GM10248 (cell line): ENCODE data around the gene ABHD17C.

Experiments
- CTCF ChIA-PET: fragments of 300-600 bp; sonication (Branson Sonifier 250); formaldehyde crosslinking; extraction: SDS; loops from one replicate; lab custom pipeline; 2021; ENCODE audit warnings: antibody characterized with exemption; lab: Yijun Ruan, JAX
- POLR2A ChIA-PET: fragments of 350-650 bp; sonication (Branson Sonifier 250); formaldehyde crosslinking; extraction: SDS; loops from one replicate; lab custom pipeline; 2020; ENCODE audit warnings: antibody characterized with exemption; lab: Yijun Ruan, JAX
- DNase-seq: peaks from one replicate; pipeline ENCODE4 v3.0.0; 2012; ENCODE audit errors: extremely low spot score
- CTCF ChIP-seq: IDR thresholded peaks from 2 replicates; pipeline ENCODE4 v1.5.1; 2012; ENCODE audit warnings: mild to moderate bottlenecking, low read depth; ENCODE audit errors: extremely low read depth, missing control alignments, control extremely low read depth

ABHD17C gene

GRCh38 chr15:80776420-80777045, 81.4 kb downstream of the ABHD17C start:
- ChIA-PET CTCF (interaction anchor here (0.6 to 6.8 kb wide), 61 partner anchors 9 to 1438 kb away, joined by 3 to 100 read pairs (median 4); partner anchors contain the start of gene ABHD17C), POLR2A (no interaction called here)
- DNase-seq = peak; percentile 77
- peak; percentile 82 for TF ChIP-seq CTCF

GRCh38 chr15:80777137-80777536, 82.0 kb downstream of the ABHD17C start:
- ChIA-PET POLR2A (no interaction called here), CTCF (interaction anchor here (0.6 to 6.8 kb wide), 43 partner anchors 9 to 1439 kb away, joined by 3 to 100 read pairs (median 5); partner anchors contain the start of gene ABHD17C)
- no peak for DNase-seq
- TF ChIP-seq CTCF = no peak

- DNase-seq = no peak
- ChIA-PET CTCF (interaction anchor here (0.7 to 6.8 kb wide), 14 partner anchors 8 to 359 kb away, joined by 3 to 100 read pairs (median 8); no protein-coding TSS in a partner anchor), POLR2A (no interaction called here)
- no peak for TF ChIP-seq CTCF
Measured at GRCh38 chr15:80777826-80778620, 82.9 kb downstream of the ABHD17C start.

- ChIA-PET POLR2A (no interaction called here), CTCF (interaction anchor here (1.6 to 6.8 kb wide), 5 partner anchors 12 to 329 kb away, joined by 7 to 100 read pairs (median 26); no protein-coding TSS in a partner anchor)
- no peak for DNase-seq
- TF ChIP-seq CTCF = no peak
Measured at GRCh38 chr15:80778621-80778963, 83.5 kb downstream of the ABHD17C start.

- TF ChIP-seq CTCF = peak; percentile 47
- CTCF ChIA-PET = interaction anchor here (0.8 to 1.9 kb wide), 6 partner anchors 14 to 329 kb away, joined by 3 to 21 read pairs (median 6); no protein-coding TSS in a partner anchor
- peak; percentile 69 for DNase-seq
- POLR2A ChIA-PET = interaction anchor here (0.6 kb wide), 1 partner anchor 33 kb away, joined by 3 read pairs; no protein-coding TSS in a partner anchor
Measured at GRCh38 chr15:80778964-80779657, 84.0 kb downstream of the ABHD17C start, which contains the start of gene CEMIP. Gene CEMIP, plus strand, starts transcription at chr15:80779370. Its CDS starts 94,510 bp downstream, at chr15:80873880.

GRCh38 chr15:80779658-80780415, 84.7 kb downstream of the ABHD17C start:
- TF ChIP-seq CTCF = no peak
- ChIA-PET POLR2A (interaction anchor here (0.6 kb wide), 1 partner anchor 32 kb away, joined by 3 read pairs; no protein-coding TSS in a partner anchor), CTCF (interaction anchor here (0.8 to 1.9 kb wide), 6 partner anchors 13 to 330 kb away, joined by 3 to 21 read pairs (median 6); no protein-coding TSS in a partner anchor)
- no peak for DNase-seq
